Keratinocyte (primary cell): ENCODE measurements around the gene NUDT13.

ENCODE experiments used
- EZH2 ChIP-seq: IDR thresholded peaks from one replicate; pipeline ENCODE4 v1.6.1; 2012; ENCODE audit warnings: inconsistent platforms, mild to moderate bottlenecking, low read length, moderate library complexity
- TF ChIP-seq, protein P1 (sequence below), 3 experiments: IDR thresholded peaks in 1 of 3; conservative IDR thresholded peaks in 1 of 3; optimal IDR thresholded peaks in 1 of 3; 2 replicates in 2 of 3; 3 replicates in 1 of 3; pipeline versions ENCODE3 to v1.5.1; 2011; ENCODE audit warnings: low read length in 3 of 3, mild to moderate bottlenecking in 3 of 3, moderate library complexity in 2 of 3, control low read depth in 1 of 3, inconsistent platforms in 1 of 3; ENCODE audit not compliant: insufficient read depth in 2 of 3; ENCODE audit errors: extremely low read depth in 1 of 3

DNA sequence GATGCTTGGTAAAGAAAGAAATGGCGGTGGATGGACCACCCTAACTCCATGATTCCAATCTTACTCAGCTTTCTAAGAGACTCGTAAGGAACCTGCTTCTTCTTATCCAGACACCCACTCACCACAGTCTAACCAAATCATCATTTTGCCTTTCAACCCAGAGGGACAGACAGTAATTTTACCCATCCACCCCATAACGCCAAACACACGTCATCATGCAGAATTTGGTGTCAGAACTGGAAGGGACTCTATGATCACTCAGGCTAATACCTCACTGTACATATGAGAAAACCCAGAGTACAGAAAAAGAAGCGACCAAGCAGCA is 57.2 kb downstream of the NUDT13 start:
- TF ChIP-seq, protein P1, sequence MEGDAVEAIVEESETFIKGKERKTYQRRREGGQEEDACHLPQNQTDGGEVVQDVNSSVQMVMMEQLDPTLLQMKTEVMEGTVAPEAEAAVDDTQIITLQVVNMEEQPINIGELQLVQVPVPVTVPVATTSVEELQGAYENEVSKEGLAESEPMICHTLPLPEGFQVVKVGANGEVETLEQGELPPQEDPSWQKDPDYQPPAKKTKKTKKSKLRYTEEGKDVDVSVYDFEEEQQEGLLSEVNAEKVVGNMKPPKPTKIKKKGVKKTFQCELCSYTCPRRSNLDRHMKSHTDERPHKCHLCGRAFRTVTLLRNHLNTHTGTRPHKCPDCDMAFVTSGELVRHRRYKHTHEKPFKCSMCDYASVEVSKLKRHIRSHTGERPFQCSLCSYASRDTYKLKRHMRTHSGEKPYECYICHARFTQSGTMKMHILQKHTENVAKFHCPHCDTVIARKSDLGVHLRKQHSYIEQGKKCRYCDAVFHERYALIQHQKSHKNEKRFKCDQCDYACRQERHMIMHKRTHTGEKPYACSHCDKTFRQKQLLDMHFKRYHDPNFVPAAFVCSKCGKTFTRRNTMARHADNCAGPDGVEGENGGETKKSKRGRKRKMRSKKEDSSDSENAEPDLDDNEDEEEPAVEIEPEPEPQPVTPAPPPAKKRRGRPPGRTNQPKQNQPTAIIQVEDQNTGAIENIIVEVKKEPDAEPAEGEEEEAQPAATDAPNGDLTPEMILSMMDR (optimal IDR thresholded peaks at IDR 0.05 in 1 of 3, IDR thresholded peaks at IDR 0.05 in 1 of 3, conservative IDR thresholded peaks at IDR 0.05 in 1 of 3; ENCODE audit: extremely low read depth in 1 of 3, insufficient read depth in 2 of 3, low read length in 3 of 3): no peak
- TF ChIP-seq EZH2: no peak
